ENCODE data around the gene B4GALT1.
"Not testable (repeated sequence)": the region's sequence is repeated elsewhere in the genome, so short reads cannot be mapped to it uniquely, and the experiment has no call there.

B4GALT1 gene

GRCh38 chr9:33161589-33162132, 5.5 kb downstream of the B4GALT1 start:
- DNase-seq, result no peak

GRCh38 chr9:33161011-33161588, 6.0 kb downstream of the B4GALT1 start:
- DNase-seq, result peak; percentile 99

GRCh38 chr9:33160446-33160845, 6.7 kb downstream of the B4GALT1 start:
- not testable (repeated sequence) for DNase-seq

GRCh38 chr9:33159777-33160127, 7.4 kb downstream of the B4GALT1 start:
- peak; percentile 91 for DNase-seq

GRCh38 chr9:33158843-33159776, 8.0 kb downstream of the B4GALT1 start:
- DNase-seq, result peak; percentile 70

- DNase-seq, result no peak
These were observed 8.9 kb downstream of the B4GALT1 start for GRCh38 chr9:33157960-33158842.

- DNase-seq, result peak; percentile 49
These were observed 11.7 kb downstream of the B4GALT1 start for GRCh38 chr9:33155393-33155792.

GRCh38 chr9:33154371-33154770, 12.8 kb downstream of the B4GALT1 start:
- DNase-seq, result no peak

- no peak for DNase-seq
These were observed 13.5 kb downstream of the B4GALT1 start for GRCh38 chr9:33153666-33154065.

- no peak for DNase-seq
These were observed 14.1 kb downstream of the B4GALT1 start for GRCh38 chr9:33153001-33153400.

- no peak for DNase-seq
These were observed 15.5 kb downstream of the B4GALT1 start for GRCh38 chr9:33151601-33152000.

GRCh38 chr9:33151007-33151557, 16.1 kb downstream of the B4GALT1 start:
- DNase-seq, result peak; percentile 96

GRCh38 chr9:33148367-33149014, 18.6 kb downstream of the B4GALT1 start:
- DNase-seq, result no peak

GRCh38 chr9:33147416-33148169, 19.5 kb downstream of the B4GALT1 start:
- DNase-seq, result no peak

GRCh38 chr9:33146298-33146697, 20.8 kb downstream of the B4GALT1 start:
- no peak for DNase-seq

GRCh38 chr9:33144551-33144950, 22.6 kb downstream of the B4GALT1 start:
- no peak for DNase-seq

- DNase-seq, result peak; percentile 54
These were observed 23.9 kb downstream of the B4GALT1 start for GRCh38 chr9:33143241-33143661.

- DNase-seq, result no peak
These were observed 24.6 kb downstream of the B4GALT1 start for GRCh38 chr9:33142535-33142934.

- no peak for DNase-seq
These were observed 26.5 kb downstream of the B4GALT1 start for GRCh38 chr9:33140401-33141360.
